HepG2 (cell line): Measurements from ENCODE around the gene CSNK2A1. TPM values are rescaled to one million over a fixed set of nuclear protein-coding genes. Genes with fewer than 3 reads are reported as not detected.

Experiments
- CHCHD3 ChIP-seq: sonication (generic); formaldehyde crosslinking; IDR thresholded peaks from 2 replicates; pipeline ENCODE4 v1.8.0; 2022; ENCODE audit warnings: mild to moderate bottlenecking, missing genetic modification reagents, moderate library complexity
- DDIT3 ChIP-seq: sonication (generic); formaldehyde crosslinking; IDR thresholded peaks from 2 replicates; pipeline ENCODE4 v1.4.0; 2020; ENCODE audit warnings: mild to moderate bottlenecking, missing genetic modification reagents
- FIP1L1 ChIP-seq: fragments of 200-400 bp; formaldehyde crosslinking; IDR thresholded peaks from 2 replicates; pipeline ENCODE4 v1.6.1; 2018; ENCODE audit warnings: low read depth, mild to moderate bottlenecking, low read length, moderate library complexity, borderline replicate concordance; ENCODE audit not compliant: insufficient read depth
- HDAC2 ChIP-seq: sonication (generic); formaldehyde crosslinking; IDR thresholded peaks from 2 replicates; pipeline ENCODE4 v1.4.0; 2020; ENCODE audit warnings: missing genetic modification reagents
- HNRNPLL ChIP-seq: fragments of 200-400 bp; formaldehyde crosslinking; IDR thresholded peaks from 2 replicates; pipeline ENCODE4 v1.6.1; 2017; ENCODE audit warnings: mild to moderate bottlenecking, low read depth, low read length; ENCODE audit not compliant: poor library complexity, severe bottlenecking
- HOXA9 ChIP-seq: sonication (generic); formaldehyde crosslinking; IDR thresholded peaks from 2 replicates; pipeline ENCODE4 v1.8.1; 2022; ENCODE audit warnings: missing genetic modification reagents, mild to moderate bottlenecking, moderate library complexity, borderline replicate concordance
- PAX8 ChIP-seq: sonication (generic); formaldehyde crosslinking; IDR thresholded peaks from 2 replicates; pipeline ENCODE4 v1.8.0; 2022; ENCODE audit warnings: mild to moderate bottlenecking, missing genetic modification reagents, borderline replicate concordance
- PHB2 ChIP-seq: fragments of 450-650 bp; IDR thresholded peaks from 2 replicates; pipeline ENCODE4 v1.6.1; 2018; ENCODE audit not compliant: partially characterized antibody
- SRSF9 ChIP-seq: fragments of 200-400 bp; formaldehyde crosslinking; IDR thresholded peaks from 2 replicates; pipeline ENCODE4 v1.6.1; 2018; ENCODE audit warnings: borderline replicate concordance, mild to moderate bottlenecking, low read depth, low read length; ENCODE audit not compliant: insufficient read depth, poor library complexity, severe bottlenecking
- UBTF ChIP-seq: sonication (generic); formaldehyde crosslinking; IDR thresholded peaks from 2 replicates; pipeline ENCODE4 v1.4.0; 2020; ENCODE audit warnings: mild to moderate bottlenecking, missing genetic modification reagents
- ZBTB39 ChIP-seq: sonication (generic); formaldehyde crosslinking; IDR thresholded peaks from 2 replicates; pipeline ENCODE4 v1.5.0; 2020; ENCODE audit warnings: missing genetic modification reagents
- ZBTB44 ChIP-seq: sonication (generic); formaldehyde crosslinking; IDR thresholded peaks from 2 replicates; pipeline ENCODE4 v1.4.0; 2020; ENCODE audit warnings: missing genetic modification reagents
- ZNF263 ChIP-seq: sonication (generic); formaldehyde crosslinking; IDR thresholded peaks from 2 replicates; pipeline ENCODE4 v1.4.0; 2020; ENCODE audit warnings: missing genetic modification reagents
- ZNF562 ChIP-seq: sonication (generic); formaldehyde crosslinking; IDR thresholded peaks from 2 replicates; pipeline ENCODE4 v1.8.0; 2022; ENCODE audit warnings: missing genetic modification reagents, borderline replicate concordance
- ZNF570 ChIP-seq: sonication (generic); formaldehyde crosslinking; IDR thresholded peaks from 2 replicates; pipeline ENCODE4 v1.4.0; 2020; ENCODE audit warnings: mild to moderate bottlenecking, missing genetic modification reagents, borderline replicate concordance
- ZNF605 ChIP-seq: sonication (generic); formaldehyde crosslinking; IDR thresholded peaks from 2 replicates; pipeline ENCODE4 v1.8.0; 2022; ENCODE audit warnings: mild to moderate bottlenecking, missing genetic modification reagents
- ZNF616 ChIP-seq: sonication (generic); formaldehyde crosslinking; IDR thresholded peaks from 2 replicates; pipeline ENCODE4 v1.5.0; 2020; ENCODE audit warnings: low read depth, mild to moderate bottlenecking, missing genetic modification reagents
- ZNF737 ChIP-seq: sonication (generic); formaldehyde crosslinking; IDR thresholded peaks from 2 replicates; pipeline ENCODE4 v1.5.0; 2020; ENCODE audit warnings: missing genetic modification reagents, mild to moderate bottlenecking, borderline replicate concordance
- polyA plus RNA-seq, 8 experiments: library from polyadenylated mRNA; depleted of rRNA in 3 of 8; stranded (reverse) in 7 of 8; unstranded in 1 of 8; fragments of >200 nt; fragmentation: Illumina TruSeq in 4 of 8; extraction: Trizol in 4 of 8; gene quantifications; 2 replicates each; pipeline versions ENCODE4 v1.2.1 to v1.2.3, GENCODE V29; 2011 to 2016; ENCODE audit warnings: low read depth in 4 of 8, missing spikeins in 1 of 8, mixed read lengths in 1 of 8; ENCODE audit not compliant: insufficient read depth in 1 of 8
- total RNA-seq, 5 experiments: library from RNA; depleted of rRNA; stranded (reverse); fragments of >200 nt; fragmentation: Illumina TruSeq; extraction: Trizol; gene quantifications; 2 replicates each; pipeline ENCODE4 v1.2.3, GENCODE V29; 2016; ENCODE audit warnings: low read depth in 1 of 5
- TF ChIP-seq, protein P1 (sequence below): sonication (generic); formaldehyde crosslinking; IDR thresholded peaks from 2 replicates; pipeline ENCODE4 v1.9.0; 2021; ENCODE audit warnings: missing genetic modification reagents, borderline replicate concordance

The CSNK2A1 gene
- total and polyA plus RNA-seq, 2 of the 13 experiments (the other 11 are each of a cell fraction or from before 2014, with no cell fraction given), result 153 to 231 TPM

DNA sequence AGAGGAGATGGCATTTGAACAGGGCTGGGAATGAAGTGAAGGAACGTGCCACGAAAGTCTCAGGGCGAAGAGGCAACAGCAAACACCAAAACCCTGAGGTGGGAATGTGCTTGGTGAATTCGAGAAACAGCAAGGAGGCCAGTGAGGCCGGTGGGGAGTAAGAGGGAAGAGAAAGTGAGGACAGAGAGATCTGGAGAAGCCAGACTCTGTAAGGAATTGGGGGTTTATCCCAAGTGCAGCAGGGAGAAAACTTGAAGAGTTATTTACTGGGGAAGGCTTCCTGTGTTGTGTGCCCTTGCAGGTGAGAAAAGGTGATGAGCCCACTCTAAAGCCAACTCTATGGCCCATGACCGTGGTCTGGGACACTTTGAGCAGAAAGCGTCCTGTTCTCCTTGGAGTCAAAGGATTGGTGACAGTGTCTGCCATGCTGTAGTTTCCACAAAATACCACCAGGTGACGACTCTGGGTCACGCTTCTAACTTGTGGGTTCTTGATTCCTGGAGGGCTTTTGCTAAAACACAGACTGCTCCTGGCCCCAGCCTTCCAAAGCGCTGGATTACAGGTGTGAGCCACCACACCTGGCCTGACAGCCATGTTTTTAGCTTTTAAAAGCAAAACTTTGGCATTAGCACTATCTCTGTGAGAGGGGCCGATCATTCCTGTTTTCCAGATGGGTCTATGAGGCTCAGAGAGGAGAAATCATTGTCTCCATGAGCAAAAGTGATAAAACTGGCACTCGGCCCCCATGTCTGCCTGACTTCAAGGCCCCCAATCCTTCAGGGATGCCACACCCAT is 18.0 kb upstream of the CSNK2A1 start (continued):
- no peak for TF ChIP-seq ZNF605 (CRISPR knock-in tag)
- TF ChIP-seq FIP1L1, result no peak
- no peak for TF ChIP-seq DDIT3 (CRISPR knock-in tag)
- TF ChIP-seq, protein P1, sequence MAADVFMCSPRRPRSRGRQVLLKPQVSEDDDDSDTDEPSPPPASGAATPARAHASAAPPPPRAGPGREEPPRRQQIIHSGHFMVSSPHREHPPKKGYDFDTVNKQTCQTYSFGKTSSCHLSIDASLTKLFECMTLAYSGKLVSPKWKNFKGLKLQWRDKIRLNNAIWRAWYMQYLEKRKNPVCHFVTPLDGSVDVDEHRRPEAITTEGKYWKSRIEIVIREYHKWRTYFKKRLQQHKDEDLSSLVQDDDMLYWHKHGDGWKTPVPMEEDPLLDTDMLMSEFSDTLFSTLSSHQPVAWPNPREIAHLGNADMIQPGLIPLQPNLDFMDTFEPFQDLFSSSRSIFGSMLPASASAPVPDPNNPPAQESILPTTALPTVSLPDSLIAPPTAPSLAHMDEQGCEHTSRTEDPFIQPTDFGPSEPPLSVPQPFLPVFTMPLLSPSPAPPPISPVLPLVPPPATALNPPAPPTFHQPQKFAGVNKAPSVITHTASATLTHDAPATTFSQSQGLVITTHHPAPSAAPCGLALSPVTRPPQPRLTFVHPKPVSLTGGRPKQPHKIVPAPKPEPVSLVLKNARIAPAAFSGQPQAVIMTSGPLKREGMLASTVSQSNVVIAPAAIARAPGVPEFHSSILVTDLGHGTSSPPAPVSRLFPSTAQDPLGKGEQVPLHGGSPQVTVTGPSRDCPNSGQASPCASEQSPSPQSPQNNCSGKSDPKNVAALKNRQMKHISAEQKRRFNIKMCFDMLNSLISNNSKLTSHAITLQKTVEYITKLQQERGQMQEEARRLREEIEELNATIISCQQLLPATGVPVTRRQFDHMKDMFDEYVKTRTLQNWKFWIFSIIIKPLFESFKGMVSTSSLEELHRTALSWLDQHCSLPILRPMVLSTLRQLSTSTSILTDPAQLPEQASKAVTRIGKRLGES (CRISPR knock-in tag), result no peak
- TF ChIP-seq HNRNPLL, result no peak
- TF ChIP-seq SRSF9, result no peak
- no peak for TF ChIP-seq CHCHD3
- no peak for TF ChIP-seq ZNF737
- TF ChIP-seq ZBTB44 (CRISPR knock-in tag), result peak; percentile 65; the same call in 1 of the 2 replicates
- no peak for TF ChIP-seq HDAC2
- no peak for TF ChIP-seq ZNF616
- no peak for TF ChIP-seq ZNF263 (CRISPR knock-in tag)
- TF ChIP-seq ZNF562, result no peak
- no peak for TF ChIP-seq HOXA9 (CRISPR knock-in tag)
- no peak for TF ChIP-seq ZNF570
- no peak for TF ChIP-seq PAX8 (CRISPR knock-in tag)
- TF ChIP-seq ZBTB39 (CRISPR knock-in tag), result no peak
- TF ChIP-seq PHB2, result no peak
- no peak; the same call in 1 of the 2 replicates for TF ChIP-seq UBTF (CRISPR knock-in tag)
